Skeletal muscle satellite cell (primary cell): ENCODE measurements around the gene KANSL1.

Experiments used
- H3K27me3 ChIP-seq: 2 replicates; pipeline ENCODE4 v1.7.0; 2013; ENCODE audit warnings: low read length; ENCODE audit not compliant: control insufficient read depth, insufficient read depth
- H3K36me3 ChIP-seq: 2 replicates; pipeline ENCODE4 v1.7.0; 2013; ENCODE audit warnings: mild to moderate bottlenecking, control low read depth, low read length; ENCODE audit not compliant: insufficient read depth
- H3K4me1 ChIP-seq: 2 replicates; pipeline ENCODE4 v1.7.0; 2013; ENCODE audit warnings: low read length; ENCODE audit not compliant: control insufficient read depth, insufficient read depth
- H3K4me2 ChIP-seq: 2 replicates; pipeline ENCODE4 v1.7.0; 2013; ENCODE audit warnings: mild to moderate bottlenecking, low read length
- H3K4me3 ChIP-seq: 2 replicates; pipeline ENCODE4 v1.7.0; 2013; ENCODE audit warnings: low read length
- H3K9ac ChIP-seq: 2 replicates; pipeline ENCODE4 v1.7.0; 2013; ENCODE audit warnings: mild to moderate bottlenecking, low read depth, low read length, moderate library complexity
- H3K9me3 ChIP-seq: replicated peaks from 2 replicates; pipeline ENCODE4 v1.7.0; 2013; ENCODE audit warnings: mild to moderate bottlenecking, control low read depth, low read length

Gene KANSL1

GRCh38 chr17:46201491-46201890 lies 8.3 kb upstream of the KANSL1 start:
- H3K27me3 ChIP-seq, result no peaks in the 10 kb centered on the region
- H3K36me3 ChIP-seq, result no peaks in the 10 kb centered on the region
- no peak overlapping the region for H3K4me3 ChIP-seq
- no peak overlapping the region for H3K9ac ChIP-seq
- no peaks in the 10 kb centered on the region for H3K9me3 ChIP-seq
- no peak overlapping the region for H3K4me2 ChIP-seq
- H3K4me1 ChIP-seq, result peaks cover 10% of the 10 kb centered on the region

- Histone ChIP-seq H3K4me1 (peaks cover 10% of the 10 kb centered on the region), H3K27me3 (no peaks in the 10 kb centered on the region), H3K36me3 (no peaks in the 10 kb centered on the region), H3K4me3 (no peak overlapping the region), H3K4me2 (no peak overlapping the region), H3K9me3 (no peaks in the 10 kb centered on the region), H3K9ac (no peak overlapping the region)
Observed at GRCh38 chr17:46200197-46200596, 7.0 kb upstream of the KANSL1 start.

GRCh38 chr17:46199379-46199778 lies 6.2 kb upstream of the KANSL1 start:
- no peaks in the 10 kb centered on the region for H3K27me3 ChIP-seq
- no peak overlapping the region for H3K4me3 ChIP-seq
- no peak overlapping the region for H3K9ac ChIP-seq
- no peak overlapping the region for H3K4me2 ChIP-seq
- H3K36me3 ChIP-seq, result no peaks in the 10 kb centered on the region
- H3K4me1 ChIP-seq, result peaks cover 15% of the 10 kb centered on the region
- H3K9me3 ChIP-seq, result no peaks in the 10 kb centered on the region

- no peak overlapping the region for H3K9ac ChIP-seq
Observed at GRCh38 chr17:46198233-46198632, 5.0 kb upstream of the KANSL1 start.

GRCh38 chr17:46197530-46197929 lies 4.3 kb upstream of the KANSL1 start:
- no peak overlapping the region for H3K4me2 ChIP-seq
- H3K4me1 ChIP-seq, result peaks cover 18% of the 10 kb centered on the region
- no peaks in the 10 kb centered on the region for H3K9me3 ChIP-seq
- no peaks in the 10 kb centered on the region for H3K27me3 ChIP-seq
- H3K36me3 ChIP-seq, result no peaks in the 10 kb centered on the region
- no peak overlapping the region for H3K4me3 ChIP-seq
- H3K9ac ChIP-seq, result no peak overlapping the region

More at GRCh38 chr17:46198233-46198632, 5.0 kb upstream of the KANSL1 start:
- H3K36me3 ChIP-seq, result no peaks in the 10 kb centered on the region
- no peaks in the 10 kb centered on the region for H3K27me3 ChIP-seq
- H3K4me2 ChIP-seq, result no peak overlapping the region
- no peaks in the 10 kb centered on the region for H3K9me3 ChIP-seq
- H3K4me1 ChIP-seq, result peaks cover 18% of the 10 kb centered on the region
- H3K4me3 ChIP-seq, result no peak overlapping the region

GRCh38 chr17:46195939-46196716 lies 2.9 kb upstream of the KANSL1 start:
- Histone ChIP-seq H3K4me2 (no peak overlapping the region), H3K9me3 (no peaks in the 10 kb centered on the region), H3K27me3 (no peaks in the 10 kb centered on the region)

GRCh38 chr17:46195217-46195855 lies 2.1 kb upstream of the KANSL1 start:
- Histone ChIP-seq H3K27me3 (no peaks in the 10 kb centered on the region), H3K4me1 (peaks cover 24% of the 10 kb centered on the region), H3K9me3 (no peaks in the 10 kb centered on the region), H3K9ac (no peak overlapping the region), H3K4me3 (no peak overlapping the region), H3K4me2 (no peak overlapping the region), H3K36me3 (no peaks in the 10 kb centered on the region)

More at GRCh38 chr17:46195939-46196716, 2.9 kb upstream of the KANSL1 start:
- H3K4me3 ChIP-seq, result no peak overlapping the region
- H3K4me1 ChIP-seq, result peaks cover 18% of the 10 kb centered on the region
- no peak overlapping the region for H3K9ac ChIP-seq
- no peaks in the 10 kb centered on the region for H3K36me3 ChIP-seq

- H3K9ac ChIP-seq, result peak overlapping the region; percentile 87
Observed at GRCh38 chr17:46194393-46195216, 1.4 kb upstream of the KANSL1 start.

GRCh38 chr17:46193626-46194392 lies 580 bp upstream of the KANSL1 start:
- H3K9ac ChIP-seq, result peak overlapping the region; percentile 87
- H3K4me1 ChIP-seq, result peaks cover 26% of the 10 kb centered on the region

More at GRCh38 chr17:46194393-46195216, 1.4 kb upstream of the KANSL1 start:
- H3K4me3 ChIP-seq, result peak overlapping the region; percentile 89
- H3K9me3 ChIP-seq, result no peaks in the 10 kb centered on the region
- no peaks in the 10 kb centered on the region for H3K27me3 ChIP-seq
- H3K4me2 ChIP-seq, result peak overlapping the region; percentile 95
- H3K4me1 ChIP-seq, result peaks cover 28% of the 10 kb centered on the region
- no peaks in the 10 kb centered on the region for H3K36me3 ChIP-seq

GRCh38 chr17:46192439-46193150 lies 634 bp downstream of the KANSL1 start:
- H3K4me2 ChIP-seq, result peak overlapping the region; percentile 89
- H3K4me3 ChIP-seq, result peak overlapping the region; percentile 77
- peak overlapping the region; percentile 91 for H3K9ac ChIP-seq
- H3K27me3 ChIP-seq, result no peaks in the 10 kb centered on the region
- H3K9me3 ChIP-seq, result no peaks in the 10 kb centered on the region
- H3K36me3 ChIP-seq, result no peaks in the 10 kb centered on the region
- H3K4me1 ChIP-seq, result peaks cover 33% of the 10 kb centered on the region

More at GRCh38 chr17:46193626-46194392, 580 bp upstream of the KANSL1 start:
- Histone ChIP-seq H3K4me2 (peak overlapping the region; percentile 95), H3K36me3 (no peaks in the 10 kb centered on the region), H3K4me3 (peak overlapping the region; percentile 89), H3K27me3 (no peaks in the 10 kb centered on the region), H3K9me3 (no peaks in the 10 kb centered on the region)
